HG03354 (cell line): Measurements from ENCODE around the gene REEP3.
"Not testable (repeated sequence)": the region's sequence is repeated elsewhere in the genome, so short reads cannot be mapped to it uniquely, and the experiment has no call there.

ENCODE experiments used
- ATAC-seq: cut with Tn5 transposase; IDR thresholded peaks from one replicate; pipeline ENCODE4 v1.9.1; 2021; ENCODE audit warnings: mild to moderate bottlenecking; ENCODE audit not compliant: unreplicated experiment, poor library complexity, severe bottlenecking

The REEP3 gene

DNA sequence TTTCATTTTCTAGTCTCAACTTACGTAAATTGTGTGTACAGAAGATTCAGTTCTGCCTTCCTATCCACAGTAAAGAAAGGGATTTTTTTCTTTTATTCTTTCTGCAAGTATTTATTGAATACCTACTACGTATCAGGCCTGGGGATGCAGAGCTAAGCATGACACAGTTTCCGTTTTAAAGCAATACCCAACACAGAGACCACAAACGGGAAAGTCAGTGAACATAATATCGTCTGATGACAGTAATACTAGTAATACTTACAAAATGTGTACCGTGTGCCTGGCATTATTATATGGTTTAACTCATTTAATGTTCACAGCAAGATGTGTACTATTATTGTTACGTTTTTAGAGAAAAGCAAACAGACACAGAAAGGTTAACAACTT, 22.4 kb downstream of the REEP3 start:
- ATAC-seq = no peak

DNA sequence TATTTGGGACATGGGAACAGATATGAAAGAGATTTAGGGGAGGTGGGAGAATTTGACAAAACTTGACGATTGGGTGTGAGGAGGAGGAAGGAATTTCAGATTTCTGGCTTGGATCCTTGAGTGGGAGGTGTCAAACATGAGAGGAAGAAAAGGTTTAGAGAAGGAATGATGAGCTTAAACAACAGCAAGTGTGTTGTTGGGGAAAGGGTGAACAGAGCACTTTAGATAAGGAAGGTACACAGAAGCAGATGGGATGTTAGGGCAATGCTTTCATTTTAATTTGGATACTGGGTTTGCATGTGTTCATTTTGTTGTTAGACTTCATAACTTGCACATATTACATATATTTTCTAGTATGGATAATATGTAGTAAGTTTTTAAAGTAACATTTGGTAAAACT, 23.2 kb downstream of the REEP3 start:
- ATAC-seq = no peak

DNA sequence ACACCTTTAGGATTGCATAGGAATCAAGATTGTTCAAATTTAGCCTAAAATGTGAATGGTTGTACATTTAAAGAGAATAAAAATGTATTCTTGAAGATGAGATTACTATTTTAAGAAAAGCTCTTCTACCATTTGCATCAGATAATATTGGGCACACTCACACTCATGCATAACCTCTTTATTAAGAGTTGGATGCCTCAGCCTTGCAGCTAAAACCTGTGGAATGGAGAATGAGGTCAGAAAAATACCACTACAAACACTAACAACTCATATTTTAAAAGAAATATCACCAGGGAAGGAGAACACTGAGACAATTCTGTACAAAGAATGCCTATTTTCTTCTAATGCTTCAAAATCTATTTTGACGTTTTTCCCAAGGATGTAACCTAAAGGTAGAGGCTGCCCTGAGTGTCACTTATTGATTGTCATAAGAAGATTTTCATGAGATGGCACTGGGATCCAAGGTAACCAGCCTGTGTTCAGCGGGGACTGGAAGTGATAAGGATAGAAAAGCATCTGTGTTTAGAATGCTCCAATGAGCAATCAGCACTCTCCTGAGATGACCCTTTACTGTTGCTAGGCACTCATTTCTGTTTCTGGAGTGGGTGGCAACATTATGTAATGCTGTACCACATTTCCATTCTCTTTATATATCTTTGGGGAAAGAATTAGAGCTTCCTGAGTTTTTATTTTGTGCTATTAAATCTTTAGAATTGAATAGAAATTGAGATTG, 26.6 kb downstream of the REEP3 start:
- ATAC-seq = no peak

DNA sequence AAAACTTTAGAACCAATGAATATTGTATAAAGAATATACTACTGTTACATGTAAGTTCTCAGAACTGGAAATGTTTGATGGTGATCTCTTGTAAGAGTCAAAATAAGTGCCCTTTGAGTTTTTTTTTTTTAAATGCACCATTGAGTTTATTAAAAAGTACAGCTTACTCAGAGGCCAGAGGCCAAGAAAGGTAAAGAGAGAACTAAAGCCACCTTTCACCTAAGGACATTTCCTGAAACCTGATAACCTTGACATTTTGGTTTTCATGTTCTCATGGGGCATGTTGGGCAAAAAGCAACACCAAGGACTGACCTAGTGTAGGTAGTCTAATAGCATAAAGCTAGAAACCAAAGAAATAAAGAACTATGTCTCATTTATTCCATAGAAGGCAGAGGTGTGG, 27.7 kb downstream of the REEP3 start:
- ATAC-seq = no peak

DNA sequence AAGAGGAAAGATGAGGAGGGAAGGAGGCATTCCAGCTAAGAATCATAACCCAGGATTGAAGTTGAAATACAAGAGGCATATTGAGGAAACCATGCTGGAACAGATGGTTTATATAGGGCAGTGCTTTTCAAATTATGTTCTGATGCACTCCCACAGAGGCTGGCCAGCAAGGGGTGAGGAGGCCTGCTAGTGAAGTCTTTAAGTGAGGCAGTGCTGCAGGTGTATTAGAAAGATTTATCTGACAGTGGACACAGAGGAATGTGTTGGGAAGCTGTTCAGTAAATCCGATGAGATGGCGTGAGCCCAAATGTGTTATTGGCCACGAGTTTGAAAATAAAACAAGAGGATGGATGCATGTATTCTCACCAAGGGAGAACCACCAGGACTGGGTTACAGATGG, 28.6 kb downstream of the REEP3 start:
- ATAC-seq = no peak

DNA sequence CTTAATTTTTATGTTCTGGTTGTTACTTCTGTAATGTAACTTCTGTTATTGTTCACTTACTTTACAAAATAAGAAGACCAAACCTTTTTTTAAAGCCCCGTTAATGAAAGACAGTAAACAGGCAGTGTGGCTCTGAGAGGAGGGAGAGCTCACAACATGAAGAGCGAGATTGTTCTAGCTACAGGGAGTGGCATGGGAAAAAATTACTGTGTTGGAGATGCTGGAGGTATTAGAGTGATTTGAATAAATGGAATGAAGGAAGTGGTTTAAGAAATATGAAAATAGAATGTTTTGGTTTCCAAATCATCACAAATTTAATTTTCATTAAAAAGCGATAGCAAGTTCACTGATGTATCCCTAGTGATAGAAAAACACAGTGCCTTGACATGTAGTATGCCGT, 31.8 kb downstream of the REEP3 start:
- no peak for ATAC-seq

DNA sequence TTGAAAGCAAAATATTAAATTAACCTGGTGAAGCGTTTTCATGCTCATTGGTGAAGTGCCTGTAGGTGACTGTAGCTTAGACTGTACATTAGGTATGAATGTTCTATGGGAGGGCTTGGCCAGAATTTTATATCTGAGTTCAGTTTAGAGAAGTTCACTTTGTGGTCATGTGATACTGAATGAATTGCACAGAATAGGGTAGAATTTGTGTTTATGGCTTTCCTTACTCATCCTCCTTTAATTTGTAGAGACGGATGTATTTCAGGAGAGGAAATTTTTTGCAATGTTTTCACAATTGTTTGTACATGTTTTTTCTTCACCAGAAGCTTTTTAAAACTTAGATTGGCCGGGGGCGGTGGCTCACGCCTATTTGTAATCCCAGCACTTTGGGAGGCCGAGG, 32.3 kb downstream of the REEP3 start:
- no peak for ATAC-seq

DNA sequence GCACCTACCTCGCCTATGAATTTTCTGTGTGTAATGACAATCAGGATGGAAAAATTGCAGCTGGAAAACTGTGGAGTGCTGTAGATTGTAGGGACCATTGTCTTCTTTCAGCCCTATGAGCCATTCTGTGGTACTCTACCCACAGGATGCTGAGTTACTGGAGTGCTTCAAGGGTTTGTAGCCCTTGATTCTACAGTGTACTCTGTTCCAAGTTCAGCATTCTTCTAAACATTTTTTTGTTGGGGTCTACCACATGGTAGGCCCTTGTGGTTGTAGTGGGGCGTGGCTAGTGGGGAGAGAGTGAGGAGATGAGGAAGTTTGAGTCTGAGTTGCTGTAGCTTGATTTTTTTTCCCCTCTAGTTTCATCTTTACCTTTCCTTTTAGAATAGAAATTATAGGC, 33.5 kb downstream of the REEP3 start:
- ATAC-seq = peak; percentile 94

DNA sequence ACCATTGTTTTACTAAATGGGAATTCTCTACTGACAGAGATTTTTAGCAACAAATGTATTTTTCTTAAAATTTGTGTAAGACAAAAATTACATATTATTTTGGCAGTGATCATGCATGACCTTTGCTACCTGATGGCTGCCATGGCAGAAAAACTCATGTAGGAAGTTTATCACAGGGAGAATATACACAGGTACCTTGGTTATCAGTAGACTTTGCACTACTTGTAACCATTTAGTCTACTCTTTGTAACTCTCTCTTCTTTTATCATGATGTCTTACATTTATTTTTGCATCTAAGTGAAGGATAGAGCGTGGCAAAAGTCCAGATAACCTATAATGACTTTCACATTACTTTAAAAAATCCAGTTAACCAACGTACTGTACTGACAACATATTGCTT, 34.1 kb downstream of the REEP3 start:
- no peak for ATAC-seq

DNA sequence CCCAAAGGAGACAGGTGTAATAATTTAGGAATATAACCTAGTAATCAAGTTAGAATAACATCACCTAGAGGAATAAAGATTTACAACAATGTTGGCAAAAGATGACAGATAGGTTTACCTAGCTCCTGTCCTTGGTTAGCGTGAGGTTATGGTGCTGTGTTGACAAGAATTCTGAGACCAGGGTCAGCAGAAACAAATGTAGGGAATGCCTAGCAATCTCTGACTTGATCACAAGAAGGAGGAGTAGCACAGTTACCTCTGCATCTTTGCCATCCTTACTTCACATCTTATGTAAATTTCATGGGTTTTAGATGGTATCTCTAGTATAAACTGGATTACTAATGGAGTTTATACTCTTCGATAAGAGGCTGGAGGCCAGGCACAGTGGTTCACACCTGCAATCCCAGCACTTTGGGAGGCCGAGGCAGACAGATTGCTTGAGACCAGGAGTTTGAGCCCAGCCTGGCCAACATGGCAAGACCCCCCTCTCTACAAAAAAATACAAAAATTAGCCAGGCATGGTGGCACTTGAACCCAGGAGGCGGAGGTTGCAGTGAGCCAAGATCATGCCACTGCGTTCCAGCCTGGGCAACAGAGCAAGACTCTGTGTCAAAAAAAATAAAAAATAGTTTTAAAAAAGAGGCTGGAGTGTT, 37.1 kb downstream of the REEP3 start:
- no peak for ATAC-seq

DNA sequence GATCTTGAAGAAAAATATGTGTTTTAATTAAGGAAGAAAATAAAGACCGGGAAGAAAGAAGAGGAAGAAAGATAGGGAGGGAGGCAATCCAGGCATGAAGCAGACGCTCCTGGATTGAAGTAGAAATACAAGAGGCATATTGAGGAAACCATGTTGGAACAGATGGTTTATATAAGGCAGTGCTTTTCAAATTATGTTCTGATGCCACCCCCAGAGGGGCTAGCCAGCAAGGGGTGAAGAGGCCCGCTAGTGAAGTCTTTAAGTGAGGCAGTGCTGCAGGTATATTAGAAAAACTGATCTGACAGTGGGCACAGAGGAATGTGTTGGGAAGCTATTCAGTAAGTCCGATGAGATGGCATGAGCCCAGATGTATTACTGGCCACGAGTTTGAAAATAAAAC, 40.1 kb downstream of the REEP3 start:
- no peak for ATAC-seq

DNA sequence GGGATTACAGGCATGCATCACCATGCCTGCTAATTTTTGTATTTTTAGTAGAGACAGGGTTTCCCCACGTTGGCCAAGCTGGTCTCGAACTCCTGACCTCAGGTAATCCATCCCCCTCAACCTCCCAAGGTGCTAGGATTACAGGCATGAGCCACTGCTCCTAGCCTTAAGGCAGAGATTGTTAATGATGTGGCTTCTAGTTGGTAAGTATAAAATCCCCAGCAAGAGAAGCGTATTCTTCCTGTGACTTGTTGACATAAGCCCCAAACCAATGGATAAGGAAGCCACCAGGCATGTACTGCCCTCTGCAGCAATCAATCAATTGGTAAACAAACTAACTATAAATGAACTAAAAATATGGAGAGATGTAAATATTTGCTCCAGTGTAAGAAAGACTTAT, 41.2 kb downstream of the REEP3 start:
- no peak for ATAC-seq

DNA sequence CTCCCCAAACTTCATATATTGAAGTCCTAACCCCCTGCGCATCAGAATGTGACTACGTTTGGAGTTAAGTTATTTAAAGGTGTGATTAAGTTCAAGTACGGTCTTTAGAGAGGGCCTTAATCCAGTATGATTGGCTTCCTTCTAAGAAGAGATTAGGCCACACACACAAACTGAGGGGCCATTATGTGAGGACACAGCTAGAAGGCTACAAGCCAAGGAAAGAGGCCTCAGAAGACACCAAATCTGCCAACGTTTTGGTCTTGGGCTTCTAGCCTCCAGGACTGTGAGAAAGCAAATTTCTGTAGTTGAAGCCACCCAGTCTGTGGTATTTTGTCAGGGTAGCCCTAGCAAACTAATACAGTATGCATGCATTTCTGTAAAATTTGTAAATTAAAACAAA, 41.7 kb downstream of the REEP3 start:
- no peak for ATAC-seq

DNA sequence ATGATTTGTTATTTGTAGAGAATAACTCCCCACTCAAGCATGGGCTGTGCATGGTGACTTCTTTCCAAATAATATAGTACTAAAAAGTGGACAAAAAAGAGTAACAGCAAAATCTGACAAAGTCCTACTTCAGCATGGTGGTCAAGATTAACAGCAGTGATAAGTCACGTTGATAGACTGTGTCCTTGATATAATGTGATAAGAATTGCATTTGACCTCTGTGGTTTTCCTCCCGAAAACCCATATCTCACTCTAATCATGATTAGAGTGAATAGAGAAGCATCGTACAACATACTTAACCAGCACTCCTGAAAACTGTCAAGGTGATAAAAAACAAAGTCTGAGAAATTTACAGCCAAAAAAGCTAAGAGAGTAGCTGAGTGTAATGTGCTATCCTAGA, 42.4 kb downstream of the REEP3 start:
- no peak for ATAC-seq

DNA sequence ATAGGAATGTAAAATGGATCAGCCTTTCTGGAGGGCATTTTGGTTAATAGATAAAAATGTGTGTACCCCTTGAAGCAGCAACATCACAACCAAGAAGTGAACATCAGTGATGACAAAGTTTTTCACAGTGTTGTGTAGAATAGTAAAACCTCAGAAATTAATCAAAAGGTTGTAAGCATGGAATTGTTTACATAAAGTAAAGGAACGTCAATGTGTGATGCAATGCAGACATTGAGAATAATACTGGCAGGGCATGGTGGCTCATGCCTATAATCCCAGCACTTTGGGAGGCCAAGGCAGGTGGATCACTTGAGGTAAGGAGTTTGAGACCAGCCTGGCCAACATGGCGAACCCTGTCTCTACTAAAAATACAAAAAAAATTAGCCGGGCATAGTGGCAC, 43.5 kb downstream of the REEP3 start:
- not testable (repeated sequence) for ATAC-seq

DNA sequence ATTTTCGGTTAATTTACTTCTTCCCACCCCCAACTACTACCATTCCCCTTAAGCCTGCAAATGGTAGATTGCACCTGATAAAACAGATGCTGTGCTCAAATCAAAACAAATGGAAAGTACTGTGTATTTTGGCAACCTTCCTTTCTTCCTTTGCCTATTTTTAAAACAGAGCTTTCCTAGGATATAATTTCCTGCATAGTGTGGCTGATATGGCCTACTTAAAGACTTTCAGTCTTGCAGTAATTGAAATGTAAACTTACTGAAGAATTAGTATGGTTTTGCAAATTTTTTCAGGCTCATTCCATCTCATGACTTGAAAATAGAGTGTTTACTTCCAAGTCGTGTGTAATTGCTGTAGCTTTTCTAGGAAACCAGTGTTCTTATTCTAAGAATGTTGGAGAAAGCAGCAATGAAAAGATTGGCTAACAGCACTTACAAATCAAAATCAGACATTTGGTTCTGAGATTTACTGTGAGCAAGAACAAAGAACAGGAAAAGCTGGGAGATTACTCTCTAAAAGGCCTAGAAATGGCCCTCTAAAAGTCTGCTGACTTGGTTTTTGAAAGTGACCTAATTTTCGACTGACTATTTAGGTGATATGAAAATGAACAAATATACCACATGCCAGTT, 52.0 kb downstream of the REEP3 start:
- ATAC-seq = no peak

DNA sequence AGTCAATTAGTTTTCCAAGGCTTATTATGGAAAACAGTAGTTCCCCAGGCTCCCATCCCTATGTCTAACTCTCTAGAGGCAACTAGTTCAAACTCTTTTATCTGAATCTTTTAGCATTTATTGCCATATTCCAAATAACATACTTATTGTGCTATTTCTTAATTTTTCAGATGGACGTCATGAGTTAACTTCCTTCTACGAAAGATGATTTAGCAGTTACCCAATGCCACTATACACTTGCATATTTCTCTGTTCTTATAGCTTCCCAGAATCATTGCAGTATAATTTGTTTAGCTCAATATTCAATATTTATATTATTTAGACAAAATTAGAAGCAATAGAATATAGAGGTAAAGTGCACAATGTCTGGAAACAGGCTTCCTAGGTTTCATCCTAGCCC, 52.8 kb downstream of the REEP3 start:
- no peak for ATAC-seq

DNA sequence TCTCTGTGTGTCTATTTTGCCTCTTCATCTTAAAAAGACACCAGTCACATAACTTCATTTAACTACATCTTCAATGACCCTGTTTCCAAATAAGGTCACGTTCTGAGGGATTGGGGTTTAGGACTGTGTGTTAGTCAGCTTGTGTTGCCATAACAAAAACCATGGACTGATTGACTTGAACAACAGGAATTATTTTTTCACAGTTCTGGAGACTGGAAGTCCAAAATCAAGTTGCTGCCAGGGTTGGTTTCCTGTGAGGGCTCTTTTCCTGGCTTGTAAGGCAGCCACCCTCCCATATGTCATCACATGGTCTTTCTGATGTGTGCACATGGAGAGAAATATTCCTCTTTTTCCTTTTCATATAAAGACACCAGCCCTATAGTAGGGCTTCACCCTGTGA, 55.3 kb downstream of the REEP3 start:
- ATAC-seq = no peak

DNA sequence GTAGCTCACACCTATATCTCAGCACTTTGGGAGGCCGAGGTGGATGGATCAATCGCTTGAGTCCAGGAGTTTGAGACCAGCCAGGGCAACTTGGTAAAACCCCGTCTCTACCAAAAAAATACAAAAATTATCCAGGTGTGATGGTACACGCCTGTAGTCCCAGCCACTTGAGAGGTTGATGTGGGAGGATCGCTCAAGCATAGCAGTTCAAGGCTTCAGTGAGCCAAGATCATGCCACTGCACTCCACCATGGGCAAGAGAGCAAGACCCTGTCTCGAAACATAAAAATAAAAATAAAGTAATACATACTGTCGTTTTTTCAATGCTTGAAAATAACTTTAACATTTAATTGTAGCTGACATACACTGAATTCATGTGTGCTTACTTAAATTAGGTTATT, 57.3 kb downstream of the REEP3 start:
- no peak for ATAC-seq

DNA sequence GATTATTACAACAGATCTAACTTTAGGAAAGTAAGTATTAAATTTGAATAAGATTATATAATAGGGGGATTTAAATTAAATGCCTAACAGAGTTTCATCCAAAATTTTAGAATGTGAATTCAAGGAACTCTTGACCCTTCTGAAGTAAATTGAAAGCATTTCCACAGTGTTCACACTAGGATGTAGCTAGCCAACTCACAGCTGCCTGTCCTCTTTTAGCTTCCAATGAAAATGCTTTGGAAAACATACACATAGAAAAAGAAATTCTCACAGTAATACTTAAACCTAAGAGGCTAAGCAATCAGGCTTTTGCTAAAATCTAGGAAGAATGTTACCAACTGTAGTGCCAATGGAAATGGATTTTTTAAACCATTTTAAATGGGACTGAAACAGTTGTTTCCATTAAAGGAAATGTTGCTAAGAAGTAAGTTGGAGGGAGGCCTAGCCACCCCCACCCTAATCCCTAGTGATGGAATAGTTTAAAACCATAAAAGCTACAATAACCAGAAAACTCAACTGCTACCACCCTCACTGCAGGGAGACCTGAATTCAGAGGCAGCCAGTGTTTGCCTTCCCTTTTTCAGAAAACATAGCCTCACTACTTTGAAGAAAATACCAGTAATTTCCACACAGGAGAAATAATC, 58.3 kb downstream of the REEP3 start:
- ATAC-seq = no peak

DNA sequence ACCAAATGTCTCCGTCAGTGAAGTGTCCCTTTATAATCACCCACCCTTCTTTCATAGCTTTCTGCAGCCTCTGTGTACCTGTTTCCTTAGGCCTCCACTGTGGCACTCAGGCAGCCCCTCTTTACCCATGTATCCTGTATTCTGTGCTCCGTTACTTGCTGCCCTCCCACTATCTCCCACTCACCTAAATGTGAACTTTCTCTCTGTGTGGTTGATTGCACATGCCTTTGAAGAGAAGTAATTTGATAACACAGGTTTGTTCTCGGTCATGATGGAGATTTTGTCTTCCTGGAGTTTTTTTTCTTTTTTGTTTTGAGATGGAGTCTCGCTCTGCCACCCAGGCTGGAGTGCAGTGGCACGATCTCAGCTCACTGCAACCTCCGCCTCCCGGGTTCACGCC, 61.5 kb downstream of the REEP3 start:
- no peak for ATAC-seq
